ENCODE results near the gene TBL2. TPM values are rescaled to one million over a fixed set of nuclear protein-coding genes. Genes with fewer than 3 reads are reported as not detected.
"Not testable (repeated sequence)": the region's sequence is repeated elsewhere in the genome, so short reads cannot be mapped to it uniquely, and the experiment has no call there.

TBL2 gene
- total and polyA plus RNA-seq, 2 donors (not counting 1 experiment from before 2014, with no cell fraction given), result 15.1 to 34.6 TPM

GRCh38 chr7:73567846-73568685 is 10.3 kb downstream of the TBL2 start:
- TF ChIP-seq EZH2 (IDR thresholded peaks at IDR 0.05; ENCODE audit: borderline replicate concordance, insufficient read depth, low read depth, low read length, poor library complexity, severe bottlenecking) (no peak), CTCF (IDR thresholded peaks at IDR 0.05) (no peak)
- no peak overlapping the region for H3K4me3 Mint-ChIP-seq

GRCh38 chr7:73567140-73567539 is 11.2 kb downstream of the TBL2 start:
- no peaks in the 10 kb centered on the region for H3K79me2 ChIP-seq (ENCODE audit: control insufficient read depth, insufficient read depth, low read length)
- no peak overlapping the region for H3K9ac ChIP-seq (ENCODE audit: low read length)
- no CpG with 5 or more reads among the region's 4 CpGs for WGBS (ENCODE audit: insufficient coverage)
- H3K27me3 Mint-ChIP-seq, result no peaks in the 10 kb centered on the region
- H3K4me3 Mint-ChIP-seq, result no peak overlapping the region
- ChIA-PET POLR2A (no interaction called here), CTCF (no interaction called here)
- no peak overlapping the region for H3K4me2 ChIP-seq (replicated peaks; ENCODE audit: low read depth, low read length, poor library complexity, severe bottlenecking)
- no peak overlapping the region for H3K27ac ChIP-seq (ENCODE audit: low read length in 2 of 2)
- peaks cover 0 to 33% of the 10 kb centered on the region in 2 experiments for H3K36me3 ChIP-seq (replicated peaks in 1 of 2; ENCODE audit: control extremely low read depth in 1 of 2, control insufficient read depth in 1 of 2, extremely low read depth in 1 of 2, insufficient read depth in 2 of 2, low read length in 1 of 2)
- DNase-seq (no peak), ATAC-seq (ENCODE audit: low read depth) (no peak)
- peaks cover 15% of the 10 kb centered on the region for H3K4me1 Mint-ChIP-seq
- TF ChIP-seq CTCF (IDR thresholded peaks at IDR 0.05), result no peak
- no peak for TF ChIP-seq EZH2 (IDR thresholded peaks at IDR 0.05; ENCODE audit: borderline replicate concordance, insufficient read depth, low read depth, low read length, poor library complexity, severe bottlenecking)
- peaks cover 5 to 11% of the 10 kb centered on the region in 2 donors for H3K4me1 ChIP-seq (ENCODE audit: control insufficient read depth in 2 of 2, insufficient read depth in 2 of 2, low read length in 2 of 2)
- H3K27me3 ChIP-seq (replicated peaks in 1 of 4; ENCODE audit: control extremely low read depth in 1 of 4, control insufficient read depth in 3 of 4, insufficient read depth in 4 of 4, low read length in 3 of 4), result no peaks in the 10 kb centered on the region
- intact Hi-C loops (cut with micrococcal nuclease), result no loop called here
- no peaks in the 10 kb centered on the region for H3K9me3 ChIP-seq (ENCODE audit: control extremely low read depth in 1 of 3, control insufficient read depth in 2 of 3, insufficient read depth in 1 of 3, low read length in 2 of 3)
- no peak overlapping the region for H2AFZ ChIP-seq (ENCODE audit: insufficient read depth, low read depth, low read length, poor library complexity, severe bottlenecking)
- H3K27ac Mint-ChIP-seq, result no peak overlapping the region
- no peaks in the 10 kb centered on the region for H4K20me1 ChIP-seq (ENCODE audit: control insufficient read depth, insufficient read depth, low read length, poor library complexity, severe bottlenecking)
- H3K9me3 Mint-ChIP-seq (ENCODE audit: insufficient read depth), result no peaks in the 10 kb centered on the region
- H3K4me3 ChIP-seq (ENCODE audit: control extremely low read depth in 1 of 5, extremely low read depth in 1 of 5, insufficient read depth in 1 of 5, low read depth in 2 of 5, low read length in 4 of 5), result no peak overlapping the region

More at GRCh38 chr7:73567846-73568685, 10.3 kb downstream of the TBL2 start:
- H3K9me3 ChIP-seq (ENCODE audit: control extremely low read depth in 1 of 3, control insufficient read depth in 2 of 3, insufficient read depth in 1 of 3, low read length in 2 of 3), result no peaks in the 10 kb centered on the region
- no peaks in the 10 kb centered on the region for H3K27me3 ChIP-seq (replicated peaks in 1 of 4; ENCODE audit: control extremely low read depth in 1 of 4, control insufficient read depth in 3 of 4, insufficient read depth in 4 of 4, low read length in 3 of 4)
- no peak overlapping the region for H3K4me3 ChIP-seq (ENCODE audit: control extremely low read depth in 1 of 5, extremely low read depth in 1 of 5, insufficient read depth in 1 of 5, low read depth in 2 of 5, low read length in 4 of 5)
- CTCF ChIA-PET, result no interaction called here
- intact Hi-C loops (cut with micrococcal nuclease), result no loop called here
- H3K9ac ChIP-seq (ENCODE audit: low read length), result no peak overlapping the region
- POLR2A ChIA-PET, result no interaction called here
- H3K27me3 Mint-ChIP-seq, result no peaks in the 10 kb centered on the region
- peaks cover 15% of the 10 kb centered on the region for H3K4me1 Mint-ChIP-seq
- H3K4me1 ChIP-seq (ENCODE audit: control insufficient read depth in 2 of 2, insufficient read depth in 2 of 2, low read length in 2 of 2), result peaks cover 5 to 11% of the 10 kb centered on the region in 2 donors
- H3K27ac Mint-ChIP-seq, result peak overlapping the region; percentile 7
- DNase-seq (no peak), ATAC-seq (ENCODE audit: low read depth) (no peak)
- WGBS (ENCODE audit: insufficient coverage), result 72% methylated on average over 6 of the region's 12 CpGs
- H3K27ac ChIP-seq (ENCODE audit: low read length in 2 of 2), result no peak overlapping the region
- no peaks in the 10 kb centered on the region for H4K20me1 ChIP-seq (ENCODE audit: control insufficient read depth, insufficient read depth, low read length, poor library complexity, severe bottlenecking)
- H3K36me3 ChIP-seq (replicated peaks in 1 of 2; ENCODE audit: control extremely low read depth in 1 of 2, control insufficient read depth in 1 of 2, extremely low read depth in 1 of 2, insufficient read depth in 2 of 2, low read length in 1 of 2), result peaks cover 0 to 41% of the 10 kb centered on the region in 2 experiments
- H2AFZ ChIP-seq (ENCODE audit: insufficient read depth, low read depth, low read length, poor library complexity, severe bottlenecking), result no peak overlapping the region
- no peaks in the 10 kb centered on the region for H3K9me3 Mint-ChIP-seq (ENCODE audit: insufficient read depth)
- no peaks in the 10 kb centered on the region for H3K79me2 ChIP-seq (ENCODE audit: control insufficient read depth, insufficient read depth, low read length)
- no peak overlapping the region for H3K4me2 ChIP-seq (replicated peaks; ENCODE audit: low read depth, low read length, poor library complexity, severe bottlenecking)

GRCh38 chr7:73566431-73566830 is 11.9 kb downstream of the TBL2 start:
- H3K27ac ChIP-seq (ENCODE audit: low read length in 2 of 2); H3K9me3 ChIP-seq (ENCODE audit: control extremely low read depth in 1 of 3, control insufficient read depth in 2 of 3, insufficient read depth in 1 of 3, low read length in 2 of 3); intact Hi-C loops (cut with micrococcal nuclease); ATAC-seq (ENCODE audit: low read depth); H3K9me3 Mint-ChIP-seq (ENCODE audit: insufficient read depth); H3K27me3 ChIP-seq (replicated peaks in 1 of 4; ENCODE audit: control extremely low read depth in 1 of 4, control insufficient read depth in 3 of 4, insufficient read depth in 4 of 4, low read length in 3 of 4); H4K20me1 ChIP-seq (ENCODE audit: control insufficient read depth, insufficient read depth, low read length, poor library complexity, severe bottlenecking); H3K27me3 Mint-ChIP-seq; H3K79me2 ChIP-seq (ENCODE audit: control insufficient read depth, insufficient read depth, low read length); DNase-seq: not testable (repeated sequence)
- H3K36me3 ChIP-seq (replicated peaks in 1 of 2; ENCODE audit: control extremely low read depth in 1 of 2, control insufficient read depth in 1 of 2, extremely low read depth in 1 of 2, insufficient read depth in 2 of 2, low read length in 1 of 2), result peaks cover 0 to 26% of the 10 kb centered on the region in 2 experiments
- H3K27ac Mint-ChIP-seq, result peak overlapping the region; percentile 3
- H3K4me2 ChIP-seq (replicated peaks; ENCODE audit: low read depth, low read length, poor library complexity, severe bottlenecking), result peak overlapping the region; percentile 66
- ChIA-PET POLR2A (interaction anchor here (0.6 kb wide), 1 partner anchor 1043 kb away, joined by 5 read pairs; no protein-coding TSS in a partner anchor), CTCF (interaction anchor here (0.5 to 1.2 kb wide), 5 partner anchors 10 to 41 kb away, joined by 3 to 5 read pairs (median 3); partner anchors contain the start of genes BCL7B and TBL2)
- peaks cover 15% of the 10 kb centered on the region for H3K4me1 Mint-ChIP-seq
- H3K4me3 ChIP-seq (ENCODE audit: control extremely low read depth in 1 of 5, extremely low read depth in 1 of 5, insufficient read depth in 1 of 5, low read depth in 2 of 5, low read length in 4 of 5), result peak overlapping the region in 4 of 5 experiments; percentile 39 to 58 (median 50)
- H3K4me3 Mint-ChIP-seq, result peak overlapping the region; percentile 89
- peak overlapping the region; percentile 80 for H2AFZ ChIP-seq (ENCODE audit: insufficient read depth, low read depth, low read length, poor library complexity, severe bottlenecking)
- H3K4me1 ChIP-seq (ENCODE audit: control insufficient read depth in 2 of 2, insufficient read depth in 2 of 2, low read length in 2 of 2), result peaks cover 5 to 11% of the 10 kb centered on the region in 2 donors
- peak overlapping the region; percentile 57 for H3K9ac ChIP-seq (ENCODE audit: low read length)
